Activated CD4-positive, alpha-beta T cell treated with anti-CD3 and anti-CD28 coated beads, Interleukin-2, amount 50 U/mL, for 16 hours (primary cell): ENCODE results near the gene CCDC124.
"Not testable (repeated sequence)": the region's sequence is repeated elsewhere in the genome, so short reads cannot be mapped to it uniquely, and the experiment has no call there.

Experiments
- DNase-seq: peaks from one replicate; pipeline ENCODE4 v3.0.0-alpha.2; 2020

CCDC124 gene

DNA sequence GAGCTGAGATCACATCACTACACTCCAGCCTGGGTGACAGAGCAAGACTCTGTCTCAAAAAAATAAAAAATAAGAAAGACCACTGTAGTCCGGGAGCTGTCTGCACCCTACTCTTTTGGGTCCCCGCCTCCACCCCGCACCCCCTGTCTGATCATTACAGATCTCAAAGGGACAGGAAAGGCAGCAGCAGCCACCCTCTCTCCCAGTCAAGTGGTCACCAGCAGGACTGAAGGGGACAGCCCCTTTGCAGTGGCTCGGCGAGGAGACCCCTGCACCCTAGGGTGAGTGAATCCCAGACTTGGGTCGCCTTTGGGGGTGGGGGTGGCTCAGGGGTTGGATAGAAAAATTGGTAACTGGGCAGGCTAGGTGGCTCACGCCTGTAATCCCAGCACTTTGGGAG, 21.6 kb downstream of the CCDC124 start:
- DNase-seq = no peak

DNA sequence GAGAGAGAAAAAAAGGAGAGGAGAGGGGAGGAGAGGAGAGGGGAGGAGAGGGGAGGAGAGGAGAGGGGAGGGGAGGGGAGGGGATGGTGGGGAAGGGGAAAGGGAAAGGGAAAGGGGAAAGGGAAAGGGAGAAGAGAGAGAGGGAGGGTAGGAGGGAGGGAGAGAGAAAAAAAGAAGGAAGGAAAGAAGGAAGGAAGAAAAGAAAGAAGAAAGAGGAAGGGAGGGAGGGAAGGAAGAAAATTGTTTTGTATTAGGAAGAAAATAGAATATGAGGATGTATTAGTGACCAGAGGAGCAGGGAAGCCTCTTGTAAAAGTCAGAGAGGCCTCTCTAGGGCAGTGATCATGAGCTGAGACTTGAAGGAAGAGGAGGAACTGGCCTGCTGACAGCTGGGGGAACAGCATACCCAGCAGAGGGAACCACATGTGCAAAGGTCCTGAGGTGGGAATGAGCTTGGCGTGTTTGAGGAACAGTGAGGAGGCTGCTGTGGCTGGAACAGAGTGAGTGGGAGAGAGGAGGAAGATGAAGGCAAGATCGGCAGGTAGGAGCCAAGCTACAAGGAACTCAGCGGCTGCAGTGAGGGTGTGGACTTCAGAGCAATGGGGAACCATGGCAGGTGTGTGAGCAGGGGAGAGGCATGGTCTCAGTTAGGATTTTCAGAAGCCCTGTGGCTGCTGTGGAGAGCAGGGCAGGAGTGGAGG, 24.5 kb downstream of the CCDC124 start:
- DNase-seq = no peak

DNA sequence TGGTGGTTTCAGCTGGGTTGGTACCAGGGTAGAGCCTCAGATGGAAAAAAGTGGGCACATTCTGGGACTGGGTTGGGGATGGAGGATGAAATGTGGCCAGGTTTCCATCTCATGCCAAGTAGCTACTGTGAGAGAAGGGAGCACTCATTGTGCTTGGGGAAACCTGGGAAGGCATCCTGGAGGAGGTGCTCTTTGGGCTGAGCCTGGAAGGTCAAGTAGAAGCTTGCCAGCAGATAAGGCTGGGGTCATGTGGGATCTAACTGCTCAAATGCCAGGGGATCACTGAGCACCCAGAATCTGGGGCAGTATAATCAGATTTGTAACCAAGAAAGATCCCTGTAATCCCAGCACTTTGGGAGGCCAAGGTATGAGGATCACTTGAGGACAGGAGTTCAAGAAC, 25.1 kb downstream of the CCDC124 start:
- DNase-seq = no peak

DNA sequence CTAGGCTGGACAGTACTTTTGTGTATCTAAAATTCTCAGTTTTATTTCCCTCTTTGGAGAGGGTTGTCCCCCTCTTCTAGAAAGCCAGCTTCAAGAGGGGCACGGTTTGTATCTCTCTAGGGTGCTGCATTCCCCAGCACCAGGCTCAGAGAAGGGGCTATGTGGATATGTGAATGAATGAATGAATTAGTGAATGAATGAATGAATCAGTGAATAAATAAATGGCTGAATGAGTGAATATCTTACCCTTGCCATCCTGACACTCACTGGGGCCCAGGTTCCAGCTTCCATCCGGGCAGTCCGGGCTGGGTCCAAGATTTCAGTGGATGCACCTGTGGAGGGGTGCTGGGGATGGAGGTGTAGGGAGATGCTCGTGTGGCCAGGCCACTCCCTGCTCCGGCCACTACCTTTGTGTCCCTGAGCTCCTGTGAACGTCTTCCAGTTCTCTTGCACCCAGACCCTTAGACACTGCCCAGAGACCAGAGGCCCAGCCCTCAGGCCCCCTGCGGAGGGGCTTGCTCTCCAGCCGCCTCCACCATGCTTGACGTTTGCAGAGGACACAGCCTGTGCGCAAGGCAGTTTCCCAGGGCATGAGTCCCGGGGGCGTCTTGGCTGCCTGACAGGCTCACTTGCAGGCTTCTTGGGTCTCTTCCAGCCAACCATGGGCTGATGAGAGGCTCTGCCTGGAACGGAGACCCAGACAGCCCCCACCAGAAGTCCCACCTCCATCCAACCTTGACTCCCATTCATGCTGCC, 31.3 kb downstream of the CCDC124 start:
- no peak for DNase-seq

DNA sequence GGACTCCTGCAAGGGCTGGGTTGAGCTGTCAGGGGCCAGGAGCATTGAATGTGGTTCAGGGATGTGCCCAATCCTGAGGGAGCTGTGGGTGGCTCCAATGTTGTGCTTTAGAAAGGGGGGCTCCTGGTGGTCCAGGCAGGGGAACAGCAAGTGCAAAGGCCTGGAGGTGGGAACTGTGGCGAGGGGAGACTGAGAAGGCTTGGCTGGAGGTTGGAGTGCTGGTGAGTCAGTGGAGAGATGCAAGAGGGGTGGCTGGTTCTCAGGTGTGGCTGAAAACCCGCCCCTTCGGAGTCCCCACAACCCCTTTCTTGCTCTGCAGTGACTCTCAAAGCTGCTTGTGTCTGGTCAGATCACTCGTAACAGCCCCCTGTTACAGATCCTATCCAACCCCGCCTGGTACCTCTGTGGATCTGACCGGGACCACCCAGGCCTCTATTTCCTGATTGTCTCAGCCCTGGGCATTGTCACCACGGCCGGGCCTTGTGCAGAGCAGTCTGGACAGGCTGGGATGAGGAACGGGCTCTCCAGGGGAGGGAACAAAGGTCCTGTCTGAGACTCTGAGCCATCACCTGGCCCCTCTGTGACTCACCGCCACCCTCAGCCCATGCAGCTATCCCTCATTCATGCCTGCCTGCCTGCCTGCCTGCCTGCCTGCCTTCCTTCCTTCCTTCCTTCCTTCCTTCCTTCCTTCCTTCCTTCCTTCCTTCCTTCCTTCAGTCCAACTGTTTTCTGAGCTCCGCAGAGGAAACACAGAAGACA, 32.7 kb downstream of the CCDC124 start:
- DNase-seq = no peak

DNA sequence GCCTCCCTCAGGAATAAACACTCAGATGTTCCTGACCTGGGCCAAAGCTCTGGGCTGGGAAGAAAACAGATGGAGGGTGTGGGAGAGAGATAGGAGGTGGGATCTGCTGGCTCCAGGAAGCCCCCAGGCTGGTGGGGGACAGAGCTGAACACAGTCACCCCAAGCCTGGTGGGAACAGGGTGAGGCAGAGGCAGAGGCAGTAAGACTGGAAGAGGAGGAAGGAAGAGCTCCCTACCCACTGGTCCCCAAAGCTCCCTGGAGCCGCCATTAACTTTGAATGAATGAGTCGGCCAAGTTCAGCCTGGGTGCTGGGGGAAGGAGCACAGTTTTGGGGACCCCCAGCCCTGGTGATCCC, 33.3 kb downstream of the CCDC124 start:
- DNase-seq = no peak

DNA sequence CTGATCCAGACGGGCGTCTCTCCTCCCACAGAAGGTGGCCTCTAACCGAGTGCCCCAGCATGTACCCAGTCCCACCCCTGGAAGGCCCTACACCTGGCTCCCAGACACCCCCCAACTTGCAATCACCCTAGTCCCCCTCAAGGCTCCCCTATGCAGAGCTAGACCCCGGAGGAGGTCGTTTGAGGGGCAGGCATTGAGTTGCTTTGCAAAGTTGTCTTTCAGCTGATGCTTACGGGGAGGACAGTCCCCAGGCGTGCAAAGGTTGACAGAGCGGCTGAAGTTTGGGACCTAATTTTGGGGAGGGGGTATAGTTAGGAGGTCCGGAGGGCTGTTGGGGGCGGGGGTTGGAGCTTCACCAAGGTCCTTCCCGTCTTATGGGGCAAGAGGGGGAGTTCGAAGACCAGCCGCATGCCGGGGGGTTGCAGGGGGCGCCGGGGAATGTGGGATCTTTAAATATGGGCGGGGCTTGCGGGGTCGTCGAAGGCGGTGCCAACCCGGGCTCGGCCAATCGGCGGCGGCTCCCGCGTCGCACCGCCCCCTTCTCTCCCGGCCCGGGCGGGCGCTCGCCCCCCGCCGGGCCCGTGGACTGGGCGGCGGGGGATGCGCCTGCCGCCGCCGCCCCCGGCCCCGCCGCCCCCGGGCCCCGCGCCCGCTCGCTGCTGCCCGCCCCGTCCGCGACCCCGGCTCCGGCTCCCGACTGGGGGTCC, 33.9 kb downstream of the CCDC124 start, which contains the start of gene KCNN1:
Gene KCNN1, plus strand, starts transcription at position 558 of the 707 bp plus-strand sequence. CDS start 6,782 bp downstream, outside the sequence.
- DNase-seq = no peak

DNA sequence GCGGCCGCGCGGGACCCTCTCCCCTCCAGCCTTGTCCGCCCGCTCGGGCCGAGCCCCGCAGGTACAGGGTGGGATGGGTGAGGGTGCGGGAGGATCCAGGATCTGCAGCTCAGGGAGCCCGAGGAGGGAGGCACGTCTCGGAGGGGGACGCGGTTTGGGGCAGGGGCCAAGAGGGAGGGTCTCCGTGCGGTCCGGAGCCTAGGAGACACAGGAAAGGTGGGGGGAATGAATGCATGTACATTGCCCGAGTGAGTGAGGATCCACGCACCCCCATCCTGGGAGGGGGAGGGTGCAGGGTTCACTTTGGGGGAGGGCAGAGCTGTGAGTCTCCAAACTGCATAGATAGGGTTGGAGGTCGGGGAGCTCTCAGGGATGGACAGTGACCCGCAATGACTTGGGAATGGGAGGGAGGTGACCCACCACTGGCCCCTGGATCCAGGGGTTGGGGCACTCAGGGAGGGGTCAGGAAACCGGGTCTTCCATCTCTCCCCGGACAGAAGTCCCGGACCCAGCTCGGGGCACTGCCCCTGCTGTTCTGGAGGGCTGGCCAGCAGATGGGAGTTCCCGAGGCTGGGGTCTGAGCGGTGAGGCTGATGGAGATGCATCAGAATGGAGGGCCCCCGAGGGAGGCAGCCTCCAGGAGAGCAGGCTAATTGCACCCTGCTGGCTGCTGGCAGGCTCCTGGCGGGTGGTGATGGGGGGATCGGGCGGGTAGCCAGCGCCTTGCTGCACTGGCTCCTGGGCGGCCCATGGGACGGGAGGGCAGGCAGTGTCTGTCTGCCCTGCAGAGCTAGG, 34.6 kb downstream of the CCDC124 start:
- DNase-seq = no peak

DNA sequence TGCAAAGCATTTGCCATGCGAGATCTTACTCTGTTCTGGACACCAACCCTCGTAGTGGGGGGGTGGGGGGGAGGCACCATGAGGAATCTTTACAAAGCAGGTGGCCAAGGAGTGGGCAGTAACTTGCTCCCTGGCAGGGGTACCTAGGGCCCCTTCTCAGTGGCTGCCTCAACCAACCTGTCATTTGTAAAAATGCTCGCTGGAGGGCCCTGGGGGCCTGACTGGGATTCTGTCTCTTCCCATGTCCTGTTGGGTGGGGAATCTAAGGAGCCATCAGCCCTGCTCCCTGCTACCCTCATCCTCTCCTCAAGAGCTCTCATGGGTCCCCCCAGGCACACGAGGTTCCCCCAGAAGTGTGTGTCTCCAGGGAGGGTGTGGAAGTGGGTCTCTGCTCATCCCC, 35.5 kb downstream of the CCDC124 start:
- DNase-seq = no peak

DNA sequence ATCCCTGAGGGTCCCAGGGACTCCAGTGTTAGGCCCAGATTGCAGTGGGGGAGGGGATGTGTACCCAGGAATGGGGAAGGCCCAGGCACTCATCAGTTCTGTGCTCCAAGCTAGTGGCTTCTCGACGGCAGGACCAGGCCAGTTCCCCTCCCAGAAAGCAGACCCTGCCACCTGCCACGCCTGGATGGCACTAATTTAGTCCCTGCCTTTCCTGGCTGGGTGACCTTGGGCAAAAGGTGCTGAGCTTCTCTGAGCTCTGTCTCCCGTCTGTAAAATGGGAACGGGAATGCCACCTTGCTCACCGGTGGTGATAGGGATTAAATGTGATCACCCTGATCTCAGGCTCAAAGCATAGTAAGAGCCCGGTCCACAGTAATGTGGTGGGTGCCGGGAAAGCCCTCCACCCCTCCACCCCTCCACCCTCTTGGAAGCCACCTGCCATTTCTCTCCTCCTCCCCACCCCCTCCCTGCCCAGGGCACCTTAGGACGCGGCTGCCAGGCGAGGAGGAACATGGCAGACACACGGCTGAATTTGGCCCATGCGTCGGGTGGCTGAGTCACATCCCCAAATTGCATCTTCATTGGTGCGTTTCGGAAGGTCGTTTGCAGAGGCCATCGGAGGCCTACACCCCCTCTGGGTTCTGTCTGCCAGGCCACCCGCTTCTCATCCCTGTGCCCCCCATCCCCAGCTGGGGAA, 36.4 kb downstream of the CCDC124 start:
- DNase-seq = no peak

DNA sequence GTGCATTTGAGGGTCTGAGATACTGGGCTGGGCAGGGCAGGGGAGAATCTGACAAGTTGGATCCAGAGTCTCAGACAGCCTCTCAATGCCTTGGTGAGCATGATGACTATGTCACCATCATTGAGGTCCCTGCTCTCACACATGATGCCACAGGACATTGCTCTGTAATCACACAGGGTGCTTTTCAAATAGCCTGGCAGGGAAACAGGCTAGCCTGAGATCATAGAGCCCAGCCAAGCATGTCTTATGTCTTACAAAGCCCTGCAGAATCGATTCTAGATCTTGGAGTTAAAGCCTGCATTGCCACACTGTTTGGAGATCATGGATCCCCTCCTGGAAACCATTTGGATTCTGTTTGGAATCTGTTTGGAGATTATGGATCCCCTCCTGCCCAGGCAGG, 39.4 kb downstream of the CCDC124 start:
- DNase-seq = no peak

DNA sequence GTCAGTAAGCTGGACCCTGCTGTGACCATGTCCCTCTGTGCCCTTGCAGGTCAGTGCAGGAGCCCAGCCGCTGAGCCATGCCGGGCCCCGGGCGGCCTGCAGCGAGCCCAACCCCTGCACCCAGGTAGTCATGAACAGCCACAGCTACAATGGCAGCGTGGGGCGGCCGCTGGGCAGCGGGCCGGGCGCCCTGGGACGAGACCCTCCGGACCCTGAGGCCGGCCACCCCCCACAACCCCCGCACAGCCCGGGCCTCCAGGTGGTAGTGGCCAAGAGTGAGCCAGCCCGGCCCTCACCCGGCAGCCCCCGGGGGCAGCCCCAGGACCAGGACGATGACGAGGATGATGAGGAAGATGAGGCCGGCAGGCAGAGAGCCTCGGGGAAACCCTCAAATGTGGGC, 40.9 kb downstream of the CCDC124 start:
- DNase-seq = no peak

DNA sequence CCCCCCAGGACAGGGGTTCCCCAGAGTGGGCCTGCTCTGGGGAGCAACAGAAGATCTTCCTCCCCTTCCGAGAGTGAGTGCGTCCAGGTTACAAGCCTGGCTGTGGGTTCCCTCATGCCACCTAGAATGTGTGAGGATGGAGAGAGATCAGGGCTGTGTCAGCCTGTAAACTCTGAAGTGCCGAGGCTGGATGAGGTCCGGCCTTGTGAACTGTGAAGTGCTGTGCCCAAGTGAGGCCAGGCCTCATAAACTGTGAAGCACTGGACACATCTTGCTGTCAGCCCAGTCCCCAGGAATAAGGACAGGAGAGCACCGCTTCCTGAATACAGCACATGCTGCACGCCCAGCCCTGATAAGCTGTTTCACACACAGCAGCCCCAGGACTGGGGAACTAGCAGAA, 41.7 kb downstream of the CCDC124 start:
- no peak for DNase-seq

DNA sequence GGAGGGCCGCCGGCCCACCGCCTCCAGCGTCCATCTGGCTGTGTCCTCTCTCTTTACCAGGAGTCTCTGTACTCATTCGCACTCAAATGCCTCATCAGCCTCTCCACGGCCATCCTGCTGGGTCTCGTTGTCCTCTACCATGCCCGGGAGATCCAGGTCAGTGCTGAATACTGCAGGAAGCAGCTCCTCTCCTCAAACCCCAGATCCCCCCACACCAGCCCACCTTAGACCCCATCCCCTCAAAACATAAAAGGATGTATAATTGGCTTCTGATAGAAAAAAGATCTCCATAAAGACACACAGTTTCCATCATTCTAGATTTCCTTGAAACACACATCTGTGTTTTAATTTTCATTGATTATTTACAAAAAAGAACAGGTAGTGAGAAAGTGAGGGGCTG, 42.2 kb downstream of the CCDC124 start:
- DNase-seq = no peak

DNA sequence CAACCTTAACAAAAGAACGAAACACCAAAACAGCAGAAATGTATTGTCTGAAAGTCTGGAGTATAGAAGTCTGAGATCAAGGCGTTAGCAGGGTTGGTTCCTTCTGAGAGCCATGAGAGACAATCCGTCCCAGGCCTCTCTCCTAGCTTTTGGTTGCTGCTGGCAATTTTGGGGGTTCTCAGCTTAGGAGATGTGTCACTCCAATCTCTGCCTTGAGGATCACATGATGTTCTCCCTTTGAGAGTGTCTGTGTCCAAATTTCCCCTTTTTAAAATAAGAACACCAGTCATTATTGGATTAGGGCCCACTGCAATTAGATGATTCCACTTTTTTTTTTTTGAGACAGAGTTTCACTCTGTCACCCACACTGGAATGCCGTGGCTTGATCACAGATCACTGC, 44.2 kb downstream of the CCDC124 start:
- no peak for DNase-seq

DNA sequence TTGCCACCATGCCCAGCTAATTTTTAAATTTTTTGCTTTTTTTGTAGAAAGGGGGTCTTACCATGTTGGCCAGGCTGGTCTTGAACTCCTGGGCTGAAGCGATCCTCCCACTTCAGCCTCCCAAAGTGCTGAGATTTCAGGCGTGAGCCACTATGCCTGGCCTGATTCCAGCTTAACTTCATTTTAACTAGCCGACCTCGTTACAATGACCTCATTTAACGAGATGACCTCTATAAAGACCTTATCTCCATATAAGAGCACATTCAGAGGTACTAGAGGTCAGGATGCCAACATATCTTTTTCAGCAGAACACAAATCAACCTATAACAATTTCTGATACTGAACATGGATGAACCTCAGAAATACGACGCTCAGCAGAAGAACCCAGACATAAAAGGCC, 44.7 kb downstream of the CCDC124 start:
- DNase-seq = no peak

DNA sequence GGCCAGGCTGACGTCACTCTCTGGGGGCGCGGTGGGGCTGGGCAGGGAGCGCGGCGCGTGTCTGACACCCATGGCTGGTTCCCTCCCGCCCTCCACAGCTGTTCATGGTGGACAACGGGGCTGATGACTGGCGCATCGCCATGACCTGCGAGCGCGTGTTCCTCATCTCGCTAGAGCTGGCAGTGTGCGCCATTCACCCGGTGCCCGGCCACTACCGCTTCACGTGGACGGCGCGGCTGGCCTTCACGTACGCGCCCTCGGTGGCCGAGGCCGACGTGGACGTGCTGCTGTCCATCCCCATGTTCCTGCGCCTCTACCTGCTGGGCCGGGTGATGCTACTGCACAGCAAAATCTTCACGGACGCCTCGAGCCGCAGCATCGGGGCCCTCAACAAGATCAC, 48.8 kb downstream of the CCDC124 start:
- DNase-seq = no peak

DNA sequence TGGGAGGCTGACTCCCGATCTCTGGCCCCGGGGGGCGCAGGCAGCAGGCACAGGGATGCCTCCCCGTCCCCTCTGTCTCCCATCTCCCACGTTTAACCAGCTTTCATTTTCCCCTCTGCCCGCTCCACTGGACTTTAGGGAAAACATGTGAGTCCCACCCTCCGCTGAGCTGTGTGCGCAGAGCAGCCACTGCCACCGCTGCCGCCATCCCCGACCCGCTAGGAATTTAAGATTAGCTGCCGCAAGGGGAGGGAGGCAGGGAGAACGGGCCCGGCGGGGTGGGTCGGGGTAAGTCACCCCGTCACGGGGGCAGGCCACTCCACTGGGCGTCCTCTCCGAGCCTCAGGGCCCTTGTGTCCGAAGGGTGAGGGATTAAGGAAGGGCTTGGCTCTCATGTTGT, 49.6 kb downstream of the CCDC124 start:
- no peak for DNase-seq

DNA sequence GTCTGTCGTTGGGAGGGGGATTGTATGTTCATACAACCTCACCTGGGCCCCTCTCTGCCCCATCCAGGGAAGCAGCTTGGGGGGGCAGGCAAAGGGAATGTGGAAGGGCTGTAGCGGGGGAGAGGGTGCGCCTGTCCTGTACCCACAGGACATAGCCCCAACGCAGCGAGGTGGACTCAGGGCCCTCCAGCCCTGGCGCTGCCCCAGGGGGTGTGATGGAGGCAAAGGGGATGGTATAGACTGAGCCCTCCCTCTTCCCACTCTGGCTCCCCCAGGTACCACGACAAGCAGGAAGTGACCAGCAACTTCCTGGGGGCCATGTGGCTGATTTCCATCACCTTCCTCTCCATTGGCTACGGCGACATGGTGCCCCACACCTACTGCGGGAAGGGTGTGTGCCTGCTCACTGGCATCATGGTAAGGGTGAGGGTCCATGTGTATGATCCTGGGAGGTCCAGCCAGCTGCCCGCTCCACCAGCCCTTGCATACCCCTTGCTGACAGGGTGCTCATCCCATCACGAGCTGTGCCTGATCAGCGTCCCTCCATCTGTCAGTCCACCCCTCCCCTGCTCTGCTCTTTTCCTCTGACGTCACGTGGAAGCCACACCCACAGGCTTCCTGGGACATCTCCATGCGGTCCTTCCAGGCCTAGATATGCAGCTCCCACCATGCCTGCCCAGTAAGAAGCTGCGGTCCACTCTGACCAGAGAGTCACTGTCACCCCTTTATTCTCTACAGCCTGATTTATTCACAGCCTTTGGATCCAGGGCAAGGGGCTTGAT, 52.4 kb downstream of the CCDC124 start:
- DNase-seq = no peak

DNA sequence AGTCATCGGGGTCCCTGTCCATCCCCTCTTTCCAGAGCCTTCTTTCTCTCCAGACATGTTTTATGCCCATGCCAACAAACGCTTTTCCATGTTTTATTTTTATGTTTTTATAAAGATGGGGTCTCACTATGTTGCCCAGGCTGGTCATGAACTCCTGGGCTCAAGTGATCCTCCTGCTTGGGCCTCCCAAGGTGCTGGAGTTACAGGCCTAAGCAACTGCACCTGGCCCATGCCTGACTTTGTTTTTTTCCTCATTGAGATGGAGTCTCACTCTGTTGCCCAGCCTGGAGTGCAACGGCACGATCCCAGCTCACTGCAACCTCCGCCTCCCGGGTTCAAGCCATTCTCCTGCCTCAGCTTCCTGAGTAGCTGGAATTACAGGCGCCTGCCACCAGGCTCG, 53.8 kb downstream of the CCDC124 start:
- DNase-seq = not testable (repeated sequence)

DNA sequence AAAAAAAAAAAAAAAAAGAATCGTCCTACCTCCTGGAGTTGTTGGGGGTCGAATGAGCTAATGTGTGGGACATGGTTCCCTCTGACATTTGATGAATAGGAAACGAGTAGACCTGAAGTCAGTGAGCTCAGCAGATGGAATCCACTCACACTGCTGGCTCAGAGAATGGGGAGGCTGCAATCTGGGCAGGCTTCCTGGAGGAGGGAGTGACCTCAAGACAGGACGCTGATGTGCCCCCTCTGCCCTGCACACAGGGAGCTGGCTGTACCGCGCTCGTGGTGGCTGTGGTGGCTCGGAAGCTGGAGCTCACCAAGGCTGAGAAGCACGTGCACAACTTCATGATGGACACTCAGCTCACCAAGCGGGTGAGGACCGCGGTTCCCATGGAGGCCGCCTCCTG, 55.3 kb downstream of the CCDC124 start:
- no peak for DNase-seq
